ENCODE results near the gene TBC1D22A.
"Not testable (repeated sequence)": the region's sequence is repeated elsewhere in the genome, so short reads cannot be mapped to it uniquely, and the experiment has no call there.

TBC1D22A gene, protein sequence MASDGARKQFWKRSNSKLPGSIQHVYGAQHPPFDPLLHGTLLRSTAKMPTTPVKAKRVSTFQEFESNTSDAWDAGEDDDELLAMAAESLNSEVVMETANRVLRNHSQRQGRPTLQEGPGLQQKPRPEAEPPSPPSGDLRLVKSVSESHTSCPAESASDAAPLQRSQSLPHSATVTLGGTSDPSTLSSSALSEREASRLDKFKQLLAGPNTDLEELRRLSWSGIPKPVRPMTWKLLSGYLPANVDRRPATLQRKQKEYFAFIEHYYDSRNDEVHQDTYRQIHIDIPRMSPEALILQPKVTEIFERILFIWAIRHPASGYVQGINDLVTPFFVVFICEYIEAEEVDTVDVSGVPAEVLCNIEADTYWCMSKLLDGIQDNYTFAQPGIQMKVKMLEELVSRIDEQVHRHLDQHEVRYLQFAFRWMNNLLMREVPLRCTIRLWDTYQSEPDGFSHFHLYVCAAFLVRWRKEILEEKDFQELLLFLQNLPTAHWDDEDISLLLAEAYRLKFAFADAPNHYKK

DNA sequence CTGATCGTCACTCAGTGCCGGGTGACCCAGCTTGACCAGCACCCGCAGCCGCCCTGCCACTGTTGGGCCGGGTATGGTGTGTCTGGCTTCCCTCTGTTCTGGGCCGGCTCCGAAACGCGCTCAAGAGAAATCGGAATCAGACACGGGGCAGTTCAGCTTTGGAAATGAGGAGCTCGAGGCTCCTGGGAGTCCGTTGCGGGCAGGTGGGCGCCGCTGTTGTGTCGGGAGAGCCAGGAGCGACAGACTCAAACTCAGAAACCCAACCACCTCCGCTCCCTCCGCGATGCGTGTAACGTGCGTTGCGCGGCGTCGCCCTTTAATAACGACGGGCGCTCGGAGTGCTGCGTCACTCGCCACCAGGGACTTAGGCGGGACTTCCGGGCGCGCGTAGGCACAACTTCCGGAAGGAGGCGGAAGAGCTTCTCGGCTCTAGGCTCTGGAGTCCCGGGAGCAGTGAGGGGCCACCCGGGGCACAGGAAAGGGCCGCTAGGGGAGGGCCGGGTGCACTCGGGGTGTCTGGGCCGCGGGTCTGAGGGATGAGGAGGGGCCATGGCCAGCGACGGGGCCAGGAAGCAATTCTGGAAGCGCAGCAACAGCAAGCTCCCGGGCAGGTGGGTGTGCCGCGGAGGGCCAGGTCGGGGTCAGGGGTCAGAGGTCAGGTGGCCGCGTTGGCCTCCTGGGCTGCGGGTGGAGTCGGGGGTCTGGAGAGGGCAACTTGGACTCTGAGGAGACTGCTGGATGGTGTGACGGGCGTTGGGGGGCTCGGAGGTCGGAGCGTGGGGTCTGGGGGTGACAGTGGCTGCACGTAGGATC lies at the start of gene TBC1D22A:
Gene TBC1D22A (plus strand): TSS at position 413 of the 813 bp plus-strand sequence. CDS start 137 bp downstream, at position 550.
- DNase-seq = peak; percentile 92

GRCh38 chr22:46714550-46714949 lies 47.9 kb upstream of the TBC1D22A start:
- no peak for DNase-seq

DNA sequence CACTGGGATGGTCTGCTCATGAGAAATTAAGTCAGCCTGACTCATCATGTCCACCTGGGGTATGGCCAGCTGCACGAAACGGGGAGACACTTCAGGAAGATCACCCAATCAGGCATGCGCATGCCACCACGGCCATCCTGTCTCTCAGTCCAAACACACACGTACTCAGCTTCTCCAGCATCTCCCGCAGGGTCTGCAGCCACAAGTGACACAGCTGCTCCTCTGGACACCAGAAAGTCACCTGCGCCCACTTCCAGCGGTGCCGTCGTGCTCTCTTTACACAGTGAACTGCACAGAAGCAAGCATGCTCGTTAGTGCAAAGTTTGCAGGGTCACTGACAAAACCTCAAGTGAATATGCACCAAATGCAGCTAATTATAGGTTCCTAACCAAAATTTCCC lies 42.5 kb upstream of the TBC1D22A start:
- DNase-seq = no peak

DNA sequence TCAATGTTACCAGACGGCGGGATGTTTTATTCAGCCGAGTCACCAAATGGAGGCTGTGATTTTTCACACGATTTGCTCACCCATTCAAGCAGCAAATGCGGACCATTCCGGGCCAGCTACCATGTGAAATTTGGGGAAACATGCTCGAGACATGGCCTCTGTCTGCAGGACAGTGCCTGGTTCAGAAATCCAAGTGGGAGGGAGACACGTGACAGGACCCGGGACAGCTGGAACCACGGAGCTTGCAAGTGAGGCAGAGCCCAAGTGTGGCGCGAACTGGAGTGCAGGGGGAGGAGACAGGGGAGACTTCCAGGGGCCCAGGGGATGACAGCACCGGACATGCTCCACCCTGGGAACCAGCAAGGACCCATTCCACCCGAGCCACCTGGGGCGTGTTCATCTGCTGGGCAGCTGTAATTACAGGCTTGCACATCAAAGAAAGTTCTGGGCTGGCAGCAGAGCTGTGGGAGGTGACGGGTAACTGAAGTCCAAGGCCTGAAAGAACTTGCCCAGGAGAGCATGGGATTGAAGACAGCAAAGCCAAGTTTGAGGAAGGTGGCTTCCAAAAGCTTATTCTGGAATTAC lies 40.9 kb upstream of the TBC1D22A start:
- DNase-seq = no peak

GRCh38 chr22:46723882-46724281 lies 38.6 kb upstream of the TBC1D22A start:
- no peak for DNase-seq

- no peak for DNase-seq
Observed at GRCh38 chr22:46725096-46725495, 37.4 kb upstream of the TBC1D22A start.

GRCh38 chr22:46726066-46726985 lies 36.1 kb upstream of the TBC1D22A start:
- no peak for DNase-seq

DNA sequence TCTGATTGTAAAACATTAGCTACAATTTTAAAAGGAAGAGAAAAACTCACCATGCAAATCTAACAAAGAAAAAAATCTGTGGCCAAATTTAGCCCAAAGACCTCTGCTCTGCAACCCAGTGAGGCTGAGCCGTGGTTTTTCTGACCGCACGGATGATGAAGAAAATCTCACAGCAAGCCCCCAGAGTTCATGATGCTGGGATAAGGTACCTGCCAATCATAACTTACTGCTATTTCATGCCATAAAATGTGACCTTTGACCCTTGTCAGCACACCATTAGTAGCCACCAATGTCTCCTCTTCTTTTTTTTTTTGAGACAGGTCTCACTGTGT lies 35.5 kb upstream of the TBC1D22A start:
- DNase-seq = no peak

- DNase-seq = no peak
Observed at GRCh38 chr22:46727813-46728364, 34.6 kb upstream of the TBC1D22A start.

DNA sequence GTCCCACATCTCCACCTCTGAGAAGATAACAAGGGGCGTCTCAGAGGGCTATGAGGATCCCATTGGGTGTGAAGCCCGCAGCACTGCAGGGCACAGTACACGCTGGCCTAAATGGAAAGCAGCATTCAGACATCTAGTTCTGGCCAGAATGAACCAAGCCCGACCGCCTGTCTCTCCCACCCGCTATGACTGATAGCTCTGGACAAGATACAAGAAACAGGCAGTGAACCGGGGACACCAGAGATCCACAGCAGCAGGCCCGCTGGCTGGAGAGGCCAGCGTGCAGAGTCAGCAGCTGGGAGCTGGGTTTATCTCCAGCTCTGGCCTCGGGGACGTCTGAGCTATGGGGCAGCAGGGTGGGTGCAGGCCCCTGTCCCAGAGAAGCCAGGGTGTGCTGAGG lies 34.0 kb upstream of the TBC1D22A start:
- DNase-seq = no peak

DNA sequence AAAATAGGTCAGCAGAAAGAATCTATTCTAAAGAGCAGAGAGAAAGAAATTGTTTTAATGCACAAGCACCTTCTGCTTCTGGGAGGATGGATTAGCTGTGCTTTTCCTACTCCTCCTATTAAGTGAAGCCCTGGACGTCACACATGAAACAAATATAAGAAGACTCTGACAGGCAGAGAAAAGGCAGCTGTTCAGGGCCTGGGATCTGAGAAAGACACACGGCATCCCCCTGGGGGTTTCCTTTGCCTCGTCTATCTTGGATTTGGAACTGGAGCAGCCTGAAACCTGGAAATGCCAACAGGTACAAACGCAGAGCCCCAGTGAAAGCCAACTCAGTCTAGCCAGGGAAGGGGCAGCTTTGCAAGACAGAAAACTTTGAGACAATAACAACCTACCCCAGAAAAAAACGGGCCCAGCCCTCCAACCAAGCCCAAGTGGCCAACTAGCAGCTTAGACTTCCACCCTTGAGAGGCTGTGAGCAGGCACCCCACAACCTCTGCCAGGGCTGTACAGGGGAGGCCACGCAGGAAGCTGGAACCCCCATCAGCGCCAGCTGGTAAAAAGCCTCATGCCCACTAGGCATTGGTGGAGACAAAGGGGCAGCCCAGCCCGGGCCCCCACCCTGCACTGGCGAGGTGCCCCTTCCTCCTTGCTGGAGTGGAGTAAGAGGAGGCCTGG lies 31.7 kb upstream of the TBC1D22A start:
- no peak for DNase-seq

DNA sequence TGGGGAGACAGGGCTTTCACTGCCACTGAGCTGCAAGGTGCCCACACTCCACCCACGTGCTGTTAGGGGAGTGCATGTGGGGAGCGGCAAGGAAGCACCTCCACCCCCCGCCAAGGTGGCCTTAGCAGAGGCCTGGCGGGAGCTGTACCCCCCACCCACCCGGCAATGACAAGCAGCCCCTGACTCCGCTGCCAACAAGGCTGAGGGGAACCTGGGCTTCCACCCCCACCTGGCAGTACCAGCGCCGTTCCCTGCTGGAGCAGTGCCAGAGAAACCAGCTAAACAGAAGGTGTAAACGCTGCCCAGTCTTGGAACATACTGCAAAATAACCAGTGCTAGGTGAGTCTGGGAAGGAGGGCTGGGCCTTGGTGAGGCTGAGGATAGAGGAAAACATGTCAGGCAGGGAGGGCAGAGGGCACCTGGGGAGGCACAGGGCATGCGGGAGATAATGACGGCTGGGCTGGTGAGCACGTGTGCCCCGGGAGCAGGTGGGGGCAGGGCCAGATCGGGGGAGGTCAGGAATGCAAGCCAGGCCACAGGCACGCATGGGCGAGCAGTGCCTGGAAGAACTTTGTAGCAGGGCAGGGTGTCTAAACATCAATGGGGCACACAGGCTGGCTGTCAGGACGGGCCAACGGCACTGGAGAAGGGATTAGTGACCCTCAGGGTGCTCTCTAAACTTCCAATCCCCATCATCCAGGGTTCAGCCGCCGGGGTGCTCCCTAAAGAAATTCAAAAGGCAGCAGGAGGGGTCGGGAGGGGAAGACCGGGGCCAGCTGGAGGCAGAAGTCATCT lies 31.0 kb upstream of the TBC1D22A start:
- DNase-seq = no peak

DNA sequence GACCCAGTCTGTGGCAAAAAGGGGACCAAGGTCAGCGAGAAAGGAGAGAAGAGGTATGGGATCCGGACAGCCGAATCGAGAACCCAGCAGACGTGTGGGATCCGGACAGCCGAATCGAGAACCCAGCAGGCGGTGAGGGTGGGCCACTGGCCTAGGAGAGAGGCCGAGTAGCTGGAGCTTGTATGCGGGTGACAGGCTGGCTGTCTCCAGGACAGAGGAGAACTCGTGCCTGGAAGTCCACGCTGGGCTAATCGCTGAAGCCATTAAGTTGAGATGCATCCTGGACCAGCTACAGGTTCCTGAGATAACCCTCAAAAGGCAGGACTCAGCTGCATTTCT lies 30.4 kb upstream of the TBC1D22A start:
- DNase-seq = no peak

GRCh38 chr22:46732513-46732912 lies 29.9 kb upstream of the TBC1D22A start:
- no peak for DNase-seq

GRCh38 chr22:46734213-46734722 lies 28.2 kb upstream of the TBC1D22A start:
- not testable (repeated sequence) for DNase-seq

- peak; percentile 84 for DNase-seq
Observed at GRCh38 chr22:46734830-46735453, 27.5 kb upstream of the TBC1D22A start.

DNA sequence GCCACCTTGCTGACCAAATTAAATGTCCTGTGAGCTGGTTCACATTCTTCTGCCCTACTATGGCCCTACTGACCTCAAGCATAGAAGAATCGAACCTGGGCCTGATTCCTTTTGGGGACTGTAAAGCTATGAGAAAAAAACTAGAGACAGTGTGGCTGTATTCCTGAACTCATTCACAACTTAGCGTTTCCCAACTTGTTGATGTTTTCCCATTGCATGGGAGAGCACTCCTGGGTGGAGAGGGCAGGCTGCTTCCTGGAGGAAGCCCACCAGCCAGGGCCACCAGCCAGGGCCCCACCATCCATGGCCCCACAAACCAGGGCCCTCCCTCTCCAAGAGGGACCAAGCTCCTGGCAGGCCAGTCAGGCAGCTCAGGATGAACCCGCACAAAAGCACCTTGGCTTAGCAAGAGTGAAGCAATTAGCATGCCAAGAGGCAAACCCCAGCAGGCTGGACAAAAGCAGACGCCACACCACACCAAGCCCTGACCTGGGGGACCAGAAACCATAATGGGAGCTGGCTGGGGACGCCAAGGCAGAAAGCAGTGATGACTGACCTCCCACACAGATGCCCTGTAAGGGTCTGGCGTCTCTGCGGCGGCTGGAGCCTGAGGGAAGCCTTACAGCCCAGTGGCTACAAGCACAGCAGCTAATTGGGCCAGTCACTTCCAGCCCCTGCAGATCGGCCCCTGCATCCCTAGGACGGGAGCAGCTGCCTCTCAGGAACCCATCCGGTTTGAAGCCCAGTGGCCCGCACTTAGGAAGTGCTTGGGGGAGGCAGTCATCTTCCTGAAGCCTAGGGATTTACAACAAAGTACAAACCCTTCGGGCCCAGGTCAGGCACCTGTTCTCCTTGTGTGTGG lies 26.5 kb upstream of the TBC1D22A start:
- no peak for DNase-seq

DNA sequence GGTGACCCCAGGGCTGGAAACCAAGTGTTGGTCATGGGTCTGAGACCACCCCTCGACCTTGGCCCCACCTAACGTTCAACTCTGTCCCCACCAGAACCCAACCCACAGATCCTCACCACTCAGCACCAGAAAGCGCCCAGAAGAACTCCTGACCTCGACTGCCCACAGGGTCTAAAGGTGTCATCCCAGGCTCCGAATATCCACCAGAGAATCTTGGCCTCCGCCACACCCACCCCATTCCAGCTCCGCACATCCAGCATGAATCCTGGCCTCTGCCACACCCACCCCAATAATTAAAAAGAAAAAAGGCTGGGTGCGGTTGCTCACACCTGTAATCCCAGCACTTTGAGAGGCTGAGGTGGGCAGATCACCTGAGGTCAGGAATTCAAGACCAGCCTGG lies 25.7 kb upstream of the TBC1D22A start:
- DNase-seq = no peak
